OCI-LY3 (cell line): ENCODE data around the gene BEND7.

ENCODE experiments used
- EZH2phosphoT487 ChIP-seq: fragments of 200-600 bp; shearing (Covaris generic); IDR thresholded peaks from 2 replicates; pipeline ENCODE4 v1.6.1; 2018; ENCODE audit warnings: antibody characterized with exemption, mixed run types, low read depth
- TF ChIP-seq, protein P1 (sequence below): fragments of 200-600, 300-600 bp; sonication (generic); IDR thresholded peaks from 2 replicates; pipeline ENCODE4 v1.5.1; 2014; ENCODE audit warnings: antibody characterized with exemption, low read length, low read depth

DNA sequence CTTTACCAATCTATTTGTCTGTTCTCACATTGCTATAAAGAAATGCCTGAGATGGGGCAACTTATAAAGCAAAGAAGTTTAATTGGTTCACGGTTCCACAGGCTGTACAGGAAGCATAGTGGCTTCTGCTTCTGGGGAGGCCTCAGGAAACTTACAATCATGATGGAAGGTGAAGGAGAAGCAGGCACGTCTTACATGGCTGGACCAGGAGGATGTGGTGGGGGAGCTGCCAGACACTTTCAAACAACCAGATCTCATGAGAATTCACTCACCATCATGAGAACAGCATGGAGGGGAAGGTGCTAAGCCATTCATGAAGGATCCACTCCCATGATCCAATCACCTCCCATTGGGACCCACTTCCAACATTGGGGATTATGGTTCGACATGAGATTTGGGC is 115.9 kb downstream of the BEND7 start:
- TF ChIP-seq, protein P1, sequence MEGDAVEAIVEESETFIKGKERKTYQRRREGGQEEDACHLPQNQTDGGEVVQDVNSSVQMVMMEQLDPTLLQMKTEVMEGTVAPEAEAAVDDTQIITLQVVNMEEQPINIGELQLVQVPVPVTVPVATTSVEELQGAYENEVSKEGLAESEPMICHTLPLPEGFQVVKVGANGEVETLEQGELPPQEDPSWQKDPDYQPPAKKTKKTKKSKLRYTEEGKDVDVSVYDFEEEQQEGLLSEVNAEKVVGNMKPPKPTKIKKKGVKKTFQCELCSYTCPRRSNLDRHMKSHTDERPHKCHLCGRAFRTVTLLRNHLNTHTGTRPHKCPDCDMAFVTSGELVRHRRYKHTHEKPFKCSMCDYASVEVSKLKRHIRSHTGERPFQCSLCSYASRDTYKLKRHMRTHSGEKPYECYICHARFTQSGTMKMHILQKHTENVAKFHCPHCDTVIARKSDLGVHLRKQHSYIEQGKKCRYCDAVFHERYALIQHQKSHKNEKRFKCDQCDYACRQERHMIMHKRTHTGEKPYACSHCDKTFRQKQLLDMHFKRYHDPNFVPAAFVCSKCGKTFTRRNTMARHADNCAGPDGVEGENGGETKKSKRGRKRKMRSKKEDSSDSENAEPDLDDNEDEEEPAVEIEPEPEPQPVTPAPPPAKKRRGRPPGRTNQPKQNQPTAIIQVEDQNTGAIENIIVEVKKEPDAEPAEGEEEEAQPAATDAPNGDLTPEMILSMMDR, result no peak
- TF ChIP-seq EZH2phosphoT487, result no peak
